H9 (cell line): Measurements from ENCODE around the gene MYO1D. TPM values are rescaled to one million over a fixed set of nuclear protein-coding genes. Genes with fewer than 3 reads are reported as not detected.

ENCODE experiments used
- DNase-seq: peaks from one replicate; pipeline ENCODE4 v3.0.0-alpha.2; 2017
- H2AFZ ChIP-seq: one replicate; pipeline ENCODE4 v1.6.1; 2013; ENCODE audit warnings: mild to moderate bottlenecking, low read length, control low read depth, moderate library complexity
- H2AK5ac ChIP-seq: 2 replicates; pipeline ENCODE4 v1.6.1; 2013; ENCODE audit warnings: low read length, control low read depth, mixed read lengths; ENCODE audit not compliant: insufficient read length
- H2BK120ac ChIP-seq: one replicate; pipeline ENCODE4 v1.6.1; 2013; ENCODE audit warnings: low read depth, mild to moderate bottlenecking, low read length, control low read depth, inconsistent platforms; ENCODE audit not compliant: poor library complexity, severe bottlenecking
- H2BK12ac ChIP-seq: 2 replicates; pipeline ENCODE4 v1.6.1; 2013; ENCODE audit warnings: low read length, control low read depth, mixed read lengths, low read depth; ENCODE audit not compliant: insufficient read length
- H2BK15ac ChIP-seq: 2 replicates; pipeline ENCODE4 v1.6.1; 2013; ENCODE audit warnings: low read depth, low read length, control low read depth
- H2BK20ac ChIP-seq: one replicate; pipeline ENCODE4 v1.6.1; 2013; ENCODE audit warnings: low read depth, mild to moderate bottlenecking, low read length, control low read depth, inconsistent platforms; ENCODE audit not compliant: poor library complexity, severe bottlenecking
- H2BK5ac ChIP-seq: 2 replicates; pipeline ENCODE4 v1.6.1; 2013; ENCODE audit warnings: low read length, control low read depth, mixed read lengths; ENCODE audit not compliant: insufficient read length
- H3K14ac ChIP-seq: 2 replicates; pipeline ENCODE4 v1.6.1; 2013; ENCODE audit warnings: low read length, control low read depth; ENCODE audit not compliant: insufficient read depth
- H3K18ac ChIP-seq: 2 replicates; pipeline ENCODE4 v1.6.1; 2013; ENCODE audit warnings: low read depth, mild to moderate bottlenecking, mixed read lengths, low read length, control low read depth; ENCODE audit not compliant: insufficient read length
- H3K23ac ChIP-seq: 2 replicates; pipeline ENCODE4 v1.6.1; 2013; ENCODE audit warnings: low read length, control low read depth, mixed read lengths, low read depth; ENCODE audit not compliant: insufficient read length
- H3K23me2 ChIP-seq: 2 replicates; pipeline ENCODE4 v1.6.1; 2013; ENCODE audit warnings: low read depth, mild to moderate bottlenecking, mixed read lengths, low read length, control low read depth; ENCODE audit not compliant: insufficient read length, poor library complexity, severe bottlenecking
- H3K27ac ChIP-seq: 2 replicates; pipeline ENCODE4 v1.5.1; 2013; ENCODE audit warnings: low read length, control low read depth, mixed read lengths, low read depth; ENCODE audit not compliant: insufficient read length
- H3K27me3 ChIP-seq: 2 replicates; pipeline ENCODE4 v1.6.1; 2013; ENCODE audit warnings: low read length, control low read depth, inconsistent platforms; ENCODE audit not compliant: insufficient read depth
- H3K4ac ChIP-seq: 2 replicates; pipeline ENCODE4 v1.6.1; 2013; ENCODE audit warnings: low read depth, mild to moderate bottlenecking, control low read depth, inconsistent platforms, low read length, moderate library complexity
- H3K4me1 ChIP-seq: 2 replicates; pipeline ENCODE4 v1.6.1; 2013; ENCODE audit warnings: low read length, control low read depth, inconsistent platforms; ENCODE audit not compliant: insufficient read depth
- H3K4me2 ChIP-seq: 2 replicates; pipeline ENCODE4 v1.6.1; 2013; ENCODE audit warnings: low read length, control low read depth, mixed read lengths; ENCODE audit not compliant: insufficient read length, insufficient read depth
- H3K56ac ChIP-seq: 2 replicates; pipeline ENCODE4 v1.6.1; 2013; ENCODE audit warnings: low read depth, mild to moderate bottlenecking, mixed read lengths, low read length, control low read depth; ENCODE audit not compliant: insufficient read length
- H3K79me1 ChIP-seq: 2 replicates; pipeline ENCODE4 v1.6.1; 2013; ENCODE audit warnings: low read depth, mild to moderate bottlenecking, moderate library complexity, low read length, control low read depth, inconsistent platforms; ENCODE audit not compliant: insufficient read depth, poor library complexity, severe bottlenecking
- H3K79me2 ChIP-seq: 2 replicates; pipeline ENCODE4 v1.6.1; 2013; ENCODE audit warnings: low read length, control low read depth, inconsistent platforms; ENCODE audit not compliant: insufficient read depth
- H3K9ac ChIP-seq: 2 replicates; pipeline ENCODE4 v1.6.1; 2013; ENCODE audit warnings: low read length, control low read depth, mixed read lengths; ENCODE audit not compliant: insufficient read length; ENCODE audit errors: extremely low read depth
- H3K9me3 ChIP-seq: one replicate; pipeline ENCODE4 v1.6.1; 2013; ENCODE audit warnings: low read depth, low read length, inconsistent platforms; ENCODE audit not compliant: control insufficient read depth
- H3T11ph ChIP-seq: one replicate; pipeline ENCODE4 v1.6.1; 2013; ENCODE audit warnings: mild to moderate bottlenecking, low read length, control low read depth, inconsistent platforms
- H4K20me1 ChIP-seq: one replicate; pipeline ENCODE4 v1.6.1; 2013; ENCODE audit not compliant: control insufficient read depth, insufficient read length, insufficient read depth
- H4K5ac ChIP-seq: 2 replicates; pipeline ENCODE4 v1.6.1; 2013; ENCODE audit warnings: low read depth, mild to moderate bottlenecking, mixed read lengths, low read length, control low read depth; ENCODE audit not compliant: insufficient read length
- H4K8ac ChIP-seq: replicated peaks from 2 replicates; pipeline ENCODE4 v1.6.1; 2013; ENCODE audit warnings: low read length, control low read depth, mixed read lengths, low read depth; ENCODE audit not compliant: insufficient read length
- H4K91ac ChIP-seq: 2 replicates; pipeline ENCODE4 v1.6.1; 2013; ENCODE audit warnings: low read depth, mild to moderate bottlenecking, moderate library complexity, mixed read lengths, low read length, control low read depth; ENCODE audit not compliant: insufficient read length
- H3K27ac Mint-ChIP-seq, 3 experiments: 2 replicates in 2 of 3; 3 replicates in 1 of 3; pipeline ENCODE4 v1.8.0; 2020 to 2021; ENCODE audit warnings: mixed read lengths in 3 of 3, mild to moderate bottlenecking in 1 of 3, moderate library complexity in 1 of 3
- H3K27me3 Mint-ChIP-seq: 2 replicates; pipeline ENCODE4 v1.8.0; 2021; ENCODE audit warnings: low read depth, mild to moderate bottlenecking, moderate library complexity, mixed read lengths
- H3K36me3 Mint-ChIP-seq, 3 experiments: 2 replicates in 2 of 3; 3 replicates in 1 of 3; pipeline ENCODE4 v1.8.0; 2020 to 2021; ENCODE audit warnings: low read depth in 3 of 3, mixed read lengths in 3 of 3; ENCODE audit not compliant: insufficient read depth in 1 of 3
- H3K4me1 Mint-ChIP-seq, 2 experiments: 2 replicates each; pipeline ENCODE4 v1.8.0; 2020; ENCODE audit warnings: mixed read lengths in 2 of 2
- H3K4me3 Mint-ChIP-seq, 2 experiments: 2 replicates in 1 of 2; 3 replicates in 1 of 2; pipeline ENCODE4 v1.8.0; 2020 to 2021; ENCODE audit warnings: mild to moderate bottlenecking in 2 of 2, mixed read lengths in 2 of 2, moderate library complexity in 1 of 2
- H3K9me3 Mint-ChIP-seq, 2 experiments: 2 replicates in 1 of 2; 3 replicates in 1 of 2; pipeline ENCODE4 v1.8.0; 2020; ENCODE audit warnings: mild to moderate bottlenecking in 2 of 2, mixed read lengths in 2 of 2, moderate library complexity in 1 of 2
- WGBS: extraction: QIAGEN DNeasy Blood & Tissue Kit; methylation state at CpG from one replicate; pipeline ENCODE4 v1.1.7; 2013; ENCODE audit warnings: missing lambda C conversion rate, low lambda C conversion rate, mixed read lengths; ENCODE audit not compliant: insufficient read length; ENCODE audit errors: extremely low coverage; 5-methylcytosine and 5-hydroxymethylcytosine counted together
- total RNA-seq: library from RNA; stranded (reverse); gene quantifications from 2 replicates; pipeline ENCODE4 v1.2.1, GENCODE V29; 2021
- TF ChIP-seq, protein P1 (sequence below): fragments of 200-600 bp; sonication (generic); conservative IDR thresholded peaks from 3 replicates; pipeline ENCODE4 v1.8.0; 2021; ENCODE audit warnings: antibody characterized with exemption, mild to moderate bottlenecking

MYO1D gene
- total RNA-seq, 1 experiment from 2014 or later = 19.0 TPM

DNA sequence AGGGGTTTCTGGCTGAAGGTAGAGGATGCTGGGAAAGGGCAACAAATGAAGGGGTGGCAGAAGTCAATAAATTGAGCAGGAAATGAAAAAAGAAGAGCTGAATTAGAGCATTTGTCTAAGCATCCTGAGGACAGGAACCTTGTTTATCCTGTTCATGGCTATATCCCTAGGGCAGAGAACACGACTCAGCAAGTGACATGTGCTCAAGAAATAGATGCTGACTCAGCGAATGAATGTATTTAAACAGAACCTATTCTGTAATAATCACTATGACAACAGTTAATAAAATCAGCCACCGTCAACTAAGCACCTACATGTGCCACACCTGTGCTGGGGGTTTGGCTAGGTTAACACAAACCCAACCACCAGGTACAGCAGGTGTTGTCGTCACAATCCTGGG lies 309.8 kb downstream of the MYO1D start:
- H2BK15ac ChIP-seq = no peak overlapping the region
- H2BK5ac ChIP-seq = no peak overlapping the region
- H3K4me1 ChIP-seq = no peaks in the 10 kb centered on the region
- H3K79me1 ChIP-seq = no peaks in the 10 kb centered on the region
- no peak overlapping the region for H4K8ac ChIP-seq
- H3K14ac ChIP-seq = no peak overlapping the region
- no peak overlapping the region for H3K4me2 ChIP-seq
- no peaks in the 10 kb centered on the region for H3K9me3 Mint-ChIP-seq
- no peak overlapping the region; a peak in 2 of 7 replicates for H3K27ac Mint-ChIP-seq
- no peak overlapping the region for H2BK20ac ChIP-seq
- H3K27me3 Mint-ChIP-seq = no peaks in the 10 kb centered on the region
- no peaks in the 10 kb centered on the region for H3K23me2 ChIP-seq
- TF ChIP-seq, protein P1, sequence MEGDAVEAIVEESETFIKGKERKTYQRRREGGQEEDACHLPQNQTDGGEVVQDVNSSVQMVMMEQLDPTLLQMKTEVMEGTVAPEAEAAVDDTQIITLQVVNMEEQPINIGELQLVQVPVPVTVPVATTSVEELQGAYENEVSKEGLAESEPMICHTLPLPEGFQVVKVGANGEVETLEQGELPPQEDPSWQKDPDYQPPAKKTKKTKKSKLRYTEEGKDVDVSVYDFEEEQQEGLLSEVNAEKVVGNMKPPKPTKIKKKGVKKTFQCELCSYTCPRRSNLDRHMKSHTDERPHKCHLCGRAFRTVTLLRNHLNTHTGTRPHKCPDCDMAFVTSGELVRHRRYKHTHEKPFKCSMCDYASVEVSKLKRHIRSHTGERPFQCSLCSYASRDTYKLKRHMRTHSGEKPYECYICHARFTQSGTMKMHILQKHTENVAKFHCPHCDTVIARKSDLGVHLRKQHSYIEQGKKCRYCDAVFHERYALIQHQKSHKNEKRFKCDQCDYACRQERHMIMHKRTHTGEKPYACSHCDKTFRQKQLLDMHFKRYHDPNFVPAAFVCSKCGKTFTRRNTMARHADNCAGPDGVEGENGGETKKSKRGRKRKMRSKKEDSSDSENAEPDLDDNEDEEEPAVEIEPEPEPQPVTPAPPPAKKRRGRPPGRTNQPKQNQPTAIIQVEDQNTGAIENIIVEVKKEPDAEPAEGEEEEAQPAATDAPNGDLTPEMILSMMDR = no peak
- H3K9ac ChIP-seq = no peak overlapping the region
- no peaks in the 10 kb centered on the region for H3K36me3 Mint-ChIP-seq
- H3K4me3 Mint-ChIP-seq = no peak overlapping the region
- H2AK5ac ChIP-seq = no peak overlapping the region
- no peak overlapping the region for H3K4ac ChIP-seq
- no peak overlapping the region for H3K23ac ChIP-seq
- H4K91ac ChIP-seq = no peak overlapping the region
- H3K18ac ChIP-seq = peak overlapping the region; percentile 2
- H3K56ac ChIP-seq = no peak overlapping the region
- H3K79me2 ChIP-seq = no peaks in the 10 kb centered on the region
- H3K27ac ChIP-seq = no peak overlapping the region
- no CpG with 5 or more reads among the region's 4 CpGs for WGBS
- no peak overlapping the region for H4K5ac ChIP-seq
- H4K20me1 ChIP-seq = no peaks in the 10 kb centered on the region
- no peak overlapping the region for H2AFZ ChIP-seq
- no peak overlapping the region for H3T11ph ChIP-seq
- H2BK120ac ChIP-seq = no peak overlapping the region
- H3K4me1 Mint-ChIP-seq = peaks cover 13 to 22% of the 10 kb centered on the region in 2 experiments
- H2BK12ac ChIP-seq = no peak overlapping the region
- no peak for DNase-seq
- no peaks in the 10 kb centered on the region for H3K9me3 ChIP-seq
- H3K27me3 ChIP-seq = no peaks in the 10 kb centered on the region
